T-helper 17 cell (primary cell): ENCODE results near the gene AUTS2. TPM values are rescaled to one million over a fixed set of nuclear protein-coding genes. Genes with fewer than 3 reads are reported as not detected.

Source experiments
- ATAC-seq: fragments of 150-1000 bp; cut with Tn5 transposase; 2 replicates; pipeline ENCODE4 v1.10.0; 2021; ENCODE audit warnings: mild to moderate bottlenecking, moderate library complexity
- DNase-seq, 3 donors: peaks; one replicate each; pipeline versions ENCODE4 v3.0.0 to v3.0.0-alpha.2; 2020 to 2021
- H3K9me3 ChIP-seq: one replicate; pipeline ENCODE4 v1.7.0; 2013; ENCODE audit warnings: low read length, mild to moderate bottlenecking; ENCODE audit not compliant: control insufficient read depth, poor library complexity, severe bottlenecking
- H3K27ac Mint-ChIP-seq: one replicate; pipeline ENCODE4 v1.8.0; 2022; ENCODE audit warnings: mild to moderate bottlenecking, moderate library complexity, mixed read lengths
- H3K27me3 Mint-ChIP-seq: one replicate; pipeline ENCODE4 v1.8.0; 2022; ENCODE audit warnings: mixed read lengths
- H3K36me3 Mint-ChIP-seq: one replicate; pipeline ENCODE4 v1.8.0; 2022; ENCODE audit warnings: low read depth, mixed read lengths
- H3K4me1 Mint-ChIP-seq: one replicate; pipeline ENCODE4 v1.8.0; 2022; ENCODE audit warnings: mild to moderate bottlenecking, mixed read lengths
- H3K4me3 Mint-ChIP-seq: one replicate; pipeline ENCODE4 v1.8.0; 2022; ENCODE audit warnings: mild to moderate bottlenecking, moderate library complexity, mixed read lengths
- total RNA-seq, 4 donors: library from RNA in 2 of 4; stranded (reverse) in 2 of 4; gene quantifications; one replicate each; pipeline ENCODE4 v1.2.3 and lab custom pipeline; 2022 to 2026

AUTS2 gene
- total RNA-seq, 2 donors from 2014 or later, result 84.2 to 89.5 TPM

DNA sequence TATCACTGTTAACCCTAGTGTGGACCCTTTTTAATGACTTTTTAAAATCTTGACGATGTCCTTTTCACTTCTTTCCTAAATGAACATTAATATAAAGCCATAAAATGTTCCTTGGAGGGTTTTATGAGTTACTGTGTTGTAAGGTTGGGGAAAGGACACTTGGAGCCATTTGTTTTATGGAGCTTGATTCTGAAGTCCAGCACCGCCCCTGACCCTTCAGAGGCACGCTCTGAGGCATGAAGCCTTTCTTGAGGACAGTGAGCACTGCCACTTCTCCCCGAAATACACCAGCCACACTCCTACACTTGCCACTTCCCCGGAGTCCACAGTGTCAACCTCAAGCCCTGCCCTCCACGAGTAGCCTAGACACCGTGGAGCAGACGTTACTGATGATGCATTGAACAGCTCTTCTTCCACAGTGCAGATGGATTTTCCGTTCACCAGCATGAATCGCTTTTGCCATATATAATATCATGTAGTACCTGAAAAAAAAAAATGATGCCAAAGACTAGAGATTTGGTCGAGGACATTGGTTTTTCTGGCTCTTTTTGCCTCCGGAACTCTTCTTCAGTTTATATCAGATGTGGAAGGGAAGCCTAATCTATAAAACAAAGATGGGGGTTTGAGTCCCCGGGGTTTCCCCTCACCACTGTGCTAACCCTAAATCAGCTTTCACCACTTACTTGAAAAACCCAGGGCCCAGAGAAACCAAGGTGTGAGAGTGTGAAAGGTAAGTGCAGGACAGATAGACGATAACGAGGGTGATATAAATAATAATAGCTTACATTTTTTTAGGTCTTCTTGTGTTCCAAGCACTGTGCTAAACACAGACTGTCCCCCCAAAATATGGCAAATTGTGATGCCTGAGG is 881.1 kb downstream of the AUTS2 start:
- Mint-ChIP-seq H3K4me1 (no peaks in the 10 kb centered on the region), H3K4me3 (no peak overlapping the region), H3K27me3 (no peaks in the 10 kb centered on the region), H3K27ac (no peak overlapping the region), H3K36me3 (no peaks in the 10 kb centered on the region)
- DNase-seq, result no peak
- no peaks in the 10 kb centered on the region for H3K9me3 ChIP-seq
- ATAC-seq, result no peak

DNA sequence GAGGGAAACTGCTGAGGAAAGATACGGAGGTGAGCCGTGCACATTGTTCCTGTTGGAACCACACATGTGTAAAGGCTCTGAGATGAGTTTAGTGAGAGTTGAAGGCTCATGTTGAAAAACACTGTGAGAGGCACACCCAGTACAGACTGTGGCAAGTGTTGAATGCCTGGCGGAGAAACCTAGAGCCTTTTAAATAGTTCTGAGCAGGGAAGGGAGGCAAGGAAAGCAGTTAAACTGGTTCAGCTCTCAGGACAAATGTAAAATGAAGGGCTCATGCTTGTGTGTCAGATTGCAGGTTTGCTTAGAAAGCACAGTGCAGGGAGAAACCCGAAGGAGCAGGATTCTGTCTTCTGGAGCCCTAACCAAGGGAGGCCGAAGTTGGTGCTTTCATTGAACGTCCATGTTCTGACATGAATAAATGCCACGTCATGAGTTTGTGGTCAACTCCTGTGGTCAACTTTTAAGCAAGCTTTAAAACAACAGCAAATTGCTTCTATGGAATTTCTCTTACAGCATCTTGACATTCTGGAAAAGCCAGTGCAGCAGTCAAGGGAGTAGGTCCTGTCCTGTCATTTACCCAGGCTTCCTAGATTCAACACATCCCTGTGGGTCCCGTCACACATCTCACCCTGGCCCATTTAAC is 882.8 kb downstream of the AUTS2 start:
- no peaks in the 10 kb centered on the region for H3K9me3 ChIP-seq
- Mint-ChIP-seq H3K27ac (no peak overlapping the region), H3K27me3 (no peaks in the 10 kb centered on the region), H3K4me3 (no peak overlapping the region), H3K36me3 (no peaks in the 10 kb centered on the region), H3K4me1 (no peaks in the 10 kb centered on the region)
- no peak for ATAC-seq
- no peak for DNase-seq

DNA sequence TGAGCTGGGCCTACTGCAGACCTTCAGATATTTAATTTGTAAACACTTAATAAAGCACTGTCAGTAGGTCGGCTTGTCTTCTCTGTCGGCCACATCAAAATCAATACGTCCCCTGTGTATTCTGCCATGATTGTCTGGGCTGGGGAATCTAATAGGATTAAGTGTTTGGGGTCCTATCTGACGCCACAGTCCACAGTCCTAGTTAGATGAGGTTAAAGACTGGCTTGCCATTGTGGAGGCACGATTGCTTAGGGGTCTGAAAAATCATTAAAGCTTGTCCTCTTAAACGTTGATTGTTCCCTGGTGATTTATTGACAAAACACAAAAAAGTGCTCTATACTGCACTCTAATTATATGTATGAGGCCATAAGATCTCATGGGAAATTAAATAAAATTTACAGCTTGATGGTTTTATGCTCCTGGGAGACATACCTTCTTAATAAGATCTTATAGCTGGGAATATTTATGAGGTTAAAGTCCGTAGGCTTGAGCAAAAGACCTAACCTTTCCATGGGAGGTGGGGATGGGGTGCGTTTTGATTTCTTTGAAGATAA is 883.4 kb downstream of the AUTS2 start:
- Mint-ChIP-seq H3K4me3 (no peak overlapping the region), H3K27ac (no peak overlapping the region), H3K4me1 (no peaks in the 10 kb centered on the region), H3K36me3 (no peaks in the 10 kb centered on the region), H3K27me3 (no peaks in the 10 kb centered on the region)
- DNase-seq (no peak), ATAC-seq (no peak)
- no peaks in the 10 kb centered on the region for H3K9me3 ChIP-seq

DNA sequence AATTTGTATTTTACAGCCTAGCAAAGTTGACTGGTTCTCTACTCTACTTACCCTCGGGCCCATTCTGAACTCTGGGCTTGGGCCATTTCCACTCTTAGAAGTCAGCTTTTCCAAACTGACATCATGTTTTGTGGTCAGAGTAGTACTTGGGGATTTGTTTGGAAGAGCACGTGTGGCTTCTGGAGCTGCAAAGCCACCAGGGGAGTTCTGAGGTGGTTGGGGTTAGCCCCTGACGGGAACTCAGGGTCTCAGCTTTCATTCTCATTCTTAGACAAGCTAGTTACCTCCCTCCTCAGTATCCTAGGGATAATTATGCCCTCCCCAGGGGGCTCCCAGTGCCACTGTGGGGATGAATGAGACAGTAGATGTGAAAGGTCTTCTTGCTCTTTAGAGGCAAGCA is 886.0 kb downstream of the AUTS2 start:
- ATAC-seq, result no peak
- no peaks in the 10 kb centered on the region for H3K9me3 ChIP-seq
- H3K27ac Mint-ChIP-seq, result no peak overlapping the region
- peaks cover 2% of the 10 kb centered on the region for H3K4me1 Mint-ChIP-seq
- DNase-seq, result no peak
- H3K27me3 Mint-ChIP-seq, result no peaks in the 10 kb centered on the region
- H3K36me3 Mint-ChIP-seq, result no peaks in the 10 kb centered on the region
- no peak overlapping the region for H3K4me3 Mint-ChIP-seq

DNA sequence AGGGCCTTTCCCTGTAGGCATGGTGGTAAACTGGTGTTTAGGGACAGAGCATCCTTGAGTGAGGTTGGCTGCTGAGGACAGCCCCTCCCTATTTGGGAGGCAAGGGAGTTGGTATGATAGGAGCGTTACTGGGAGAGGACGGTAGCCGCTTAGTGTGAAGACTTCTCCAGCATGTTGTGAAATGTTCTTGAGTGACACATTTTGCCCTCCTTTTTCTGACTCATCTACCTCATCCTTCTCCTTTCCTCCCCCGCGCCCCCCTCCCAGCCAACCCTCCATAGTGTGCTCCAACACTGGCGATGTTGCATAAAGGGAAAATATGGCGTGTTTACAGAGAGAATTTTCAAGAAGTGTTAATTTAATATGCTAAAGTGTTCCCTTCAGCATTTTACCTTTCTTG is 888.7 kb downstream of the AUTS2 start:
- Mint-ChIP-seq H3K4me3 (no peak overlapping the region), H3K27ac (no peak overlapping the region), H3K4me1 (peaks cover 2% of the 10 kb centered on the region), H3K27me3 (no peaks in the 10 kb centered on the region), H3K36me3 (no peaks in the 10 kb centered on the region)
- DNase-seq (no peak), ATAC-seq (no peak)
- H3K9me3 ChIP-seq, result no peaks in the 10 kb centered on the region

DNA sequence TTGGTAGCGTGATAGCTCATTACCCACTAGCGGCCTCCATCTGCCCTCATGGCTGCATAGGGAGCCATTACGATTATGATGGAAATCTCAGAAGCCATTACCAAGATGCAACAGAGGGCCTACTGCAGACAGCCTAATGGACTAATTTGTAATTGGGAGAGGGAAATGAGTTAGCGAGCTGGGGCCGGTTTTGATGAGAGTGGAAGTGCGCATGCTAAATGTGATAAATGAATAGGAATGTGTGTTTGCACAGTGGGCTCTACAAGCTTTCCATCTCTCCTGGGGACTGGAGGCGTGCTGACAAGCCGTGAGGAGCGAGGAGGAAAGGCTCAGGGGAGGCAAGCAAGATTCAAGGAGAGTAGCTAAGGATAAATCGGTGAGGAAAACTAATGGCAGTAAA is 889.2 kb downstream of the AUTS2 start:
- peaks cover 2% of the 10 kb centered on the region for H3K4me1 Mint-ChIP-seq
- no peak overlapping the region for H3K4me3 Mint-ChIP-seq
- no peak overlapping the region for H3K27ac Mint-ChIP-seq
- H3K36me3 Mint-ChIP-seq, result no peaks in the 10 kb centered on the region
- no peak for DNase-seq
- no peaks in the 10 kb centered on the region for H3K9me3 ChIP-seq
- H3K27me3 Mint-ChIP-seq, result no peaks in the 10 kb centered on the region
- ATAC-seq, result no peak

DNA sequence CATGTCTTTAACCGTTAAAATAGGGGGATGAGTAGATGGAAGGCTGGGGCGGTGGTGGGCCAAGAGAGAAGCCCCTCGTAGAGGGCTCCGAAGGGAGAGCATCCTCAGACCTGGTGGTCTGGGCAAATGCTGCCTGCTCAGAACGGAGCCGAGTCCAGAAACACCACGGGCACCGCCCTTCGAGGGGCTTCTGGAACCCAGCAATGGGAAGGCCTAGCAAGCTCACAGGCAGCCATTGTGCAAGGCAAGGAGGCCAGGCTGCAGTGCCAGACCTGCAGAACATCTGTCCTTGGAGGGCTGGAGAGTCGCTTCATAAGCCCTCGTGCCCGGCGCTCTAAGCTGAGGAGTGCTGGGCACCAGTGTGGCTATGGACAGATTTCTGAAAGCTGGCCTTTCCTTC is 889.6 kb downstream of the AUTS2 start:
- Mint-ChIP-seq H3K36me3 (no peaks in the 10 kb centered on the region), H3K27me3 (no peaks in the 10 kb centered on the region), H3K4me1 (peaks cover 2% of the 10 kb centered on the region), H3K4me3 (no peak overlapping the region), H3K27ac (no peak overlapping the region)
- H3K9me3 ChIP-seq, result no peaks in the 10 kb centered on the region
- ATAC-seq (no peak), DNase-seq (no peak)

DNA sequence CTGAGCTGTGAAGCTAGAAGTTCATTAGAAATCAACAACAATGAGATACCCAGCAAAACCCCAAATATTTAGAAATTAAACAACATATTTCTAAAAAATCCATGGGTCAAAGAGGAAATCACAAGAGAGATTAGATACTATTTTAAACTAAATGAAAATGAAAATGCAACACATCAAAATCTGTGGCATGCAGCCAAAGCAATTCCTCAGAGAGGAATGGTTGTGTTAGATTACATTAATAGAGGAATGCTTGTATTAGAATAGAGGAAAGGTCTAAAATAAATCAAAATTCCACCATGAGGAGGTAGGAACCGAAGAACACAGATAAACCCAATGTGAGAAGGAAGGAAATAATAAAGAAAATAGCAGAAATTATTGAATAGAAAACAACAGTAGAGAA is 891.5 kb downstream of the AUTS2 start:
- no peaks in the 10 kb centered on the region for H3K36me3 Mint-ChIP-seq
- DNase-seq (no peak), ATAC-seq (no peak)
- no peaks in the 10 kb centered on the region for H3K9me3 ChIP-seq
- peaks cover 2% of the 10 kb centered on the region for H3K4me1 Mint-ChIP-seq
- H3K27ac Mint-ChIP-seq, result no peak overlapping the region
- no peaks in the 10 kb centered on the region for H3K27me3 Mint-ChIP-seq
- H3K4me3 Mint-ChIP-seq, result no peak overlapping the region

DNA sequence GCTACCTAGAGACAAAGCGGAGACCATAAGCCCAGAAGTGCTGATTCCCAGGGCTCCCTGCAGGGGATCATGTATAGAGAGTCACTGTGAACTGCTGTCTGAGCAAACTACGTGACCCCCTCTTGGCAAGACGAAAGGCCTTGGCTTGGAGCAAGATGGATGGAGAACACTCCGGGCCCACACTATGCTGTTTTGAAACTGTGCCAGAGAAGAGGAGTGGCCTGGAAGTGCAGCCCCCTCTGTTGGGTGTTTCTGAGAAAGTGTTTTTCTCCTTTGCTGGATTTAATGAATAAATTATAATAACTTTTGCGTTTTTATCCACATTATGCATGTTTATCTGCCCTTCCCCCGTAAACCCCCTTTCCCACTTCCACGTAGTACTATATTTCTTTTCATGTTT is 894.4 kb downstream of the AUTS2 start:
- H3K4me3 Mint-ChIP-seq, result no peak overlapping the region

DNA sequence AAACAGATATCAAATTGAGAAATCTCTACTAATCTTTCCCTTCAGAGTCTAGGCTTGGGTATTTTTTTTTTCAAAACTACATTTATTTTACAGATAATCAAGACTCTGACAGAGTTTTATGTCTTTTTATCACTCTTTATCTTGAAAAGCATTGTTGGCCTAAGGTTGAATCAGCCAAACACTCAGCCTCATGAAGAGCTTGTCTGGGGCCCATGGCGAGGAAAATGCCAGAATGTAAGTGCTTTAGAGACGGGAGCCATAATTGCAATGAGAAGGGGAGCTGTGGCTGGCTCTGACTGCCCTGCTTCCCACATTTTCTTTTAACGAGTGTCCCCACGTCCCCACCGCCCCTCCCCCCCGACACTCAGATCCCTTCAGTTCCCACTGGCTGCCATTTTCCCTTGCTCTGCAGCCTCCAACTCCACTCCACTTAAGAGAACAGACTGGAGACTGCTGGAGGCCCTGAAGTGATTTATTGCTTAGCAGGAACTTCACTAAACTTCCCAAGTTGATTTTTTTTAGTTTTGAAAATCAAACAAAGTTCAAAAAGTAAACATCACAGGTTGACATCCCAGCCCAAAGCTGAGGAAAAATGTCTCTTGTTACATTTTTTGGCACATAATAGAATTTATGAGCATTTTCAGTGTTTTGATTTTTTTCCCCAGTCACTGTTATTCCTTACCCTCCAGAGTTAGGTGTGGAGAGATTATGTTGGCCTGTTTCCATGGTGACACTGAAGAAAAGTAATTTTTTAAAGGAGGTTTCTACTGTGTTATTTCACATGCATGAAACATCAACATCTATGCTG is 896.2 kb downstream of the AUTS2 start:
- no peak for DNase-seq
- Mint-ChIP-seq H3K27ac (no peak overlapping the region), H3K4me1 (no peaks in the 10 kb centered on the region), H3K4me3 (no peak overlapping the region), H3K27me3 (no peaks in the 10 kb centered on the region), H3K36me3 (no peaks in the 10 kb centered on the region)
- ATAC-seq, result no peak
- H3K9me3 ChIP-seq, result no peaks in the 10 kb centered on the region

More for the DNA sequence above, 894.4 kb downstream of the AUTS2 start:
- Mint-ChIP-seq H3K27ac (no peak overlapping the region), H3K4me1 (peaks cover 2% of the 10 kb centered on the region), H3K27me3 (no peaks in the 10 kb centered on the region), H3K36me3 (no peaks in the 10 kb centered on the region)
- ATAC-seq (no peak), DNase-seq (no peak)
- H3K9me3 ChIP-seq, result no peaks in the 10 kb centered on the region

DNA sequence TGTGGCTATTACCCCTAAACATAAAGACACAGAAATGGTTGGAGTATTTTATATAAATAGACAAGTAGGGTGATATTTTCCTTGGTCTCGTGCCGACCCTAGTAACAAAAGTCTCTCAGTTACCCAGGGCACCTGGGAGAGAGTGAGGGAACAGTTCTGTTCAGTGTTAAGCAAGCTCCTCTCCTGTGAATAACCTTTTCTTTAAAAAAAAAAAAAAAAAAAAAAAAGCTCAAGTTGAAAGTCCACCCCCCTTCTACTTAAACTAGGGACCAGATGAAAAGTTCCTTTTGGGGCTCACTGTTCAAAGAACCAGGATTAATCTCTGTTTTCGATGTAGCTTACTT is 896.7 kb downstream of the AUTS2 start:
- no peaks in the 10 kb centered on the region for H3K27me3 Mint-ChIP-seq
- H3K27ac Mint-ChIP-seq, result no peak overlapping the region
- no peak overlapping the region for H3K4me3 Mint-ChIP-seq
- DNase-seq (no peak), ATAC-seq (no peak)
- no peaks in the 10 kb centered on the region for H3K9me3 ChIP-seq
- H3K4me1 Mint-ChIP-seq, result no peaks in the 10 kb centered on the region
- no peaks in the 10 kb centered on the region for H3K36me3 Mint-ChIP-seq

DNA sequence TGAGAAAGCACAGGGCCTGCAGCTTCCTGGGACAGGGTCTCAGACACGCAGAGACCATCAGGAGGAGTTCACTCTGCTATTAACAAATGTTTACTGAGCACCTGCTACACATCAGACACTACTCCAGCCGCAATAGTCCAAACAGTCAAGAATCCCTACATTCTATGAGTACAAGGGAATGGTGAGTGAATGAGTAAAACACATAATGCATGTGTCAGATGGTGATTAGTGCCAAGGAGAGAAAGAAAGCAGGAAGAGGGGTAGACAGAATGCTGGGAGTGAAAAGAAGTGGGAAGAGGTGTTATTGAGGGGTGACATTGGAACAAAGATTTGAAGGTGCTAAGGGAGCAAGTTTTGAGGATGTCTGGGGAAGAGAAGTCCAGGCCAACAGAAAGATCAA is 899.5 kb downstream of the AUTS2 start:
- no peaks in the 10 kb centered on the region for H3K4me1 Mint-ChIP-seq
- DNase-seq, result no peak
- H3K4me3 Mint-ChIP-seq, result no peak overlapping the region
- ATAC-seq, result no peak
- no peaks in the 10 kb centered on the region for H3K27me3 Mint-ChIP-seq
- no peaks in the 10 kb centered on the region for H3K9me3 ChIP-seq
- no peaks in the 10 kb centered on the region for H3K36me3 Mint-ChIP-seq
- no peak overlapping the region for H3K27ac Mint-ChIP-seq

DNA sequence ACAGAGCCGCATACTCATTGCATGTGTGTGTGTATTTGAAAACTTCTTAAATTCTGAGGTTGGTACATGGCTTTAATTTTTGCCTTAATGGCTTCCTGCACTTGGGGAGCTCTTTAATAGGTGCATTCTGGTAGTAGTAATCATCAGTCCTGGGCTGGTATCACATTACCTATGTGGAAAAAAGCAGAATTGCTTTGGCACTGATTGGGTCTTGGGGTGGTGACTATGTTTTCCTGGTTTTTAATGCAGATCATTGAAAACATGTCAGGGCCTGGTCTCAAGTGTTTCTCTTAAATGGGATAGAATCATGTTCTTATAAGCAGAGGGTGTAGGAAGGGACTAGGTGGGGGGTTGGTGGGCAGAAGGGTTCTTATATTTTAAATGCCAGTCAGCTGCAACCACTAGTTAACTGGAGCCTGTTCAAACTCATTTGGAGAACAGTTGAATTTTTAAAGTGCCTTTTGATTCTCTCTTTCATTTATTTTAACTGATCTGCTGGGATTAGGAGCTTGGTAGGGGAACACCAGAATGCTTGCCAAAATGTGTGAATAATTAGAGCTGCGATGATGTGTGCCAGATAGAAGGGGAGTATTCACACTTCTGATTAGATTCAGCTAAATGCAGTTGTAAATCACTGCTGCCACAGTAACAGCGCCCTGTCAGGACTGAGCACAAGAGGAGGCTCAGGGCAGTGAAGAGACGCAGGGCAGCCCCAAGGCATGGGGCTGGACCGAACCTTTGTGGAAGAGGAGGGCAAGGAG is 900.1 kb downstream of the AUTS2 start:
- no peak overlapping the region for H3K4me3 Mint-ChIP-seq
- no peaks in the 10 kb centered on the region for H3K36me3 Mint-ChIP-seq
- H3K9me3 ChIP-seq, result no peaks in the 10 kb centered on the region
- ATAC-seq (no peak), DNase-seq (no peak)
- no peak overlapping the region for H3K27ac Mint-ChIP-seq
- no peaks in the 10 kb centered on the region for H3K27me3 Mint-ChIP-seq
- no peaks in the 10 kb centered on the region for H3K4me1 Mint-ChIP-seq
